Measurements from ENCODE around the gene GGA1. TPM values are rescaled to one million over a fixed set of nuclear protein-coding genes. Genes with fewer than 3 reads are reported as not detected.

Gene GGA1
- total RNA-seq, 1 donor from 2014 or later: 49.6 TPM

- peak; percentile 35 for TF ChIP-seq CTCF (conservative IDR thresholded peaks at IDR 0.05; ENCODE audit: low read depth, low read length)
- H3K4me3 ChIP-seq (ENCODE audit: low read depth, low read length): no peak overlapping the region
- no peak for DNase-seq (ENCODE audit: low read depth)
Measured at GRCh38 chr22:37636186-37636948, 27.7 kb downstream of the GGA1 start.

- no peak for DNase-seq (ENCODE audit: low read depth)
- no peak for TF ChIP-seq CTCF (conservative IDR thresholded peaks at IDR 0.05; ENCODE audit: low read depth, low read length)
- no peak overlapping the region for H3K4me3 ChIP-seq (ENCODE audit: low read depth, low read length)
Measured at GRCh38 chr22:37636949-37637273, 28.3 kb downstream of the GGA1 start.

GRCh38 chr22:37638391-37639069 is 29.9 kb downstream of the GGA1 start:
- TF ChIP-seq CTCF (conservative IDR thresholded peaks at IDR 0.05; ENCODE audit: low read depth, low read length): no peak
- H3K4me3 ChIP-seq (ENCODE audit: low read depth, low read length): no peak overlapping the region
- DNase-seq (ENCODE audit: low read depth): no peak

- TF ChIP-seq CTCF (conservative IDR thresholded peaks at IDR 0.05; ENCODE audit: low read depth, low read length): no peak
- peak within 1 kb of the TSS; percentile 55 for H3K4me3 ChIP-seq (ENCODE audit: low read depth, low read length)
- no peak for DNase-seq (ENCODE audit: low read depth)
Measured at GRCh38 chr22:37639070-37639760, 30.6 kb downstream of the GGA1 start, which contains the start of gene SH3BP1. SH3BP1 (plus strand) TSS chr22:37639669; CDS start chr22:37639788, 119 bp downstream.

GRCh38 chr22:37639771-37640590 is 31.3 kb downstream of the GGA1 start:
- DNase-seq (ENCODE audit: low read depth): no peak
- no peak for TF ChIP-seq CTCF (conservative IDR thresholded peaks at IDR 0.05; ENCODE audit: low read depth, low read length)
- H3K4me3 ChIP-seq (ENCODE audit: low read depth, low read length): peak overlapping the region; percentile 55
